NCI-H2029 (cell line): ENCODE results near the gene IL26.
"Not testable (repeated sequence)": the region's sequence is repeated elsewhere in the genome, so short reads cannot be mapped to it uniquely, and the experiment has no call there.

Experiments
- DNase-seq: peaks from one replicate; lab custom pipeline; 2025; lab: John Stamatoyannopoulos, UW

Gene IL26

DNA sequence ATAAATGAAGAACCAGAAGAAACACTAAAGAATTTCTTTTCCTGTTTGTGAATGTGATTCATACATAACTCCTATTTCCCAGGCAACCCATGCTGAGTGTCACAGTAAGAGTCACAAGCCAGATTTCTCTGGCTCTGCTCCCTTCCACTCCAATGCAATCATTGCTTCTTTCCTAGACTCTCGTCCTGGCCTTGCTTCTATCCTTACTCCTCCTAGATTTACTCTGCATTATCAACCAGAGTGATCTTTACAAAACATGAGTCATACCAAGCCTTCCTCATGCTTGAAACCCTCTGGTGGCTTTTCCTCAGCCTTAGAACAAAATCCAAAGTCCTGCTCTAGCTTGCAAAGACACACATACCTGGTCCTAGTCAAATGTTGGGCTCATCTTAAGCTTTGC lies 14.5 kb upstream of the IL26 start:
- DNase-seq: no peak

DNA sequence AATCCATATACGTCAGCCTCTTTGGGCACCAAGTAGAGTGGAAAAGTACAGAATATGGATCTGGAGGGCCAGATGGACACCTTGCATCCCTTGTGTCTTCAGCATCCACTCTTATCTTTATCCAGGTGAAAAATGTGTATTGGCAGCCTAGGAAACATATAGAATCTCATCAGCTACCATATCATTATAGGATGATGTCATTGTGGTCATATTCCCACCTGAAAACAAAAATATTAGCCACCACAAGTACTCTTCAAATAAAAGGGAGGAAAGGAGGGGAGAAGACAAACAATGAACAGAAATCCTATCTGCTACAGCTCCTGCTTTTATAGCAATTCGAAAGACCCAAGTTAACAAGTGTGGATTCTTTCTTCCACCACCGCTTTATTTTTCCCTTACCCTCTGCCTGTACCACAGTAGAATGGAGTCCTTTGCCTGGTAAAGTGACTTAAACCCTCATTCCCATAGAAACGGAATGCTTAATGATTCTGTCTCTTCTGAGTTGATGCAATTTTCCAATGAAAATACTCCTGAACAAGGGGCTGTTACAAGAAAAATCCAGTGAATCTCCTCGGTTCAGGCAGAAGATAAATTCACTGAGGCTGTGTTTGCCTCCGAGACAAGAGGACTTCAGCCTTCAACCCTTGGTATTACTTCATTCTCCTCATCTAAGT lies 13.8 kb upstream of the IL26 start:
- DNase-seq: no peak

- no peak for DNase-seq
Observed at GRCh38 chr12:68237619-68238018, 12.0 kb upstream of the IL26 start.

DNA sequence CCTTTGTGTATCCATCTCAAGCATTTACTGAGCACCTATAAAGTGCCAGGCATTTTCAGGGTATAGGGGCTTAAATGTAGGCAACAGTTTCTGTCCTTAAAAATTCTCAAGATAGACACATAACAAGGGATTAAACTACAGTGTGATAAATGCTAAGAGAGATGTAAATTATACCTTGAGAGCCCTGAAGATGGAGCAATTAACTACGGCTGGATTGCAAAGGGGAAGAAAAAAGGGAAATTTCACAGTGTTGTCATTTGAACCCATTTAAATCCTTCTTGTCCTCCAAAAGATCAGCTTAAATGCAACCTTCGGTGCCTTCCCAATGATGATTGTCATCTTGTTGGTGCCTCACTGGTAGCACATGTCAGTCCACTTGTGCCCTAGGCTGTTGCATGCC lies 11.5 kb upstream of the IL26 start:
- no peak for DNase-seq

GRCh38 chr12:68236421-68237059 lies 10.9 kb upstream of the IL26 start:
- DNase-seq: peak; percentile 17

GRCh38 chr12:68235576-68235975 lies 10.0 kb upstream of the IL26 start:
- no peak for DNase-seq

DNA sequence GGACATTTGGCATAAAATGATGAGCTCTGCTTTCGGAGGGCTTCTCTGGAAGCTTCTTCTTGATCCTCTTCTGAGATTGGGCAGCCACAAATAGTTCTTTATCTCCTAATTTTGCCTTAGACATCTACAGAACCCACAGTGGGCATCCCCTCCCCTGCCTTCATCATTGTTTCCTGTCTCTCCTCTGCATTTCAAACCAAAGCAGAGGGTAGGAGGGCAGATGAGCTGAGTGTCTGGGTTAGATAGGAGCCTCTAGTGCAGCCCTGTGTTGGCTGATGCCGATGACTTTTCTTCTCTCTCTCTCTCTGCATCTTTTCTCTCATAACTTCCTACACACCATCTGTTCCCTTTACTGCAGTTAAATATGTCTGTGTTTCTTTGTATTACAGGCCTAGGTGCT lies 8.5 kb upstream of the IL26 start:
- DNase-seq: no peak

DNA sequence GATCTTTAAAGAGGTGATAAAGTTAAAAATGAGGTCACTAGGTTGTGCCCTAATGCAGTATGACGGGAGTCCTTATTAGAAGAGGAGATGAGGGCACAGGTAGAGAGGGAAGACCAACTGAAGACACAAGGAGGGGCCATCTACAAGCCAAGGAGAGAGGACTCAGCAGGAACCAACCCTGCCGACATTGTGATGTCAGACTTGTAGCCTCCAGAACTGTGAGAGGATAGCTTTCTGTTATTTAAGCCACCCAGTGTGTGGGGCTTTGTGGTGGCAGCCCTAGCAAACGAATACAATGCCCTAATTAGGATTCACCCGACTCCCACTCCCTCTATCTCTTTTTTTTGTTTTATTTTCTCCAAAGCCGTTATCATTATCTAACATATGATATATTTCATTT lies 7.9 kb upstream of the IL26 start:
- DNase-seq: no peak

GRCh38 chr12:68231691-68232090 lies 6.1 kb upstream of the IL26 start:
- no peak for DNase-seq

DNA sequence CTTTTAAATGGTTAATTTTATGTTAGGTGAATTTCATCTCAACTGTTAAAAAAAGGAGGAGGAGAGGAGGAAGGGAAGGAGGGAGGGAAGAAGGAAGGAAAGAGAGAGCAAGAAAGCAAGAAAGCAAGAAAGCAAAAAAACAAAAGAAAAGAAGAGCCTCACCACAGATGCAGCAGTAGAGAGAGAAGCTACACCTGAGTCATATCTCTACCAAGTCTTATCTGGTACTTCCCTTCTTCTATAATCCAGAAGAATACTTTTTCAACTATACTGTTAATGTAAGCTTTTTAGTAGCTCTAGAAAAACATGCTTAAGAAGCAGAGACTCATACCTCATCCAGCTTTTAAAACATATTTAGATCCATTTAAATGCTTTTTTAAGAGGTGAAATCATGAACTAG lies 5.6 kb upstream of the IL26 start:
- no peak for DNase-seq

GRCh38 chr12:68229956-68230355 lies 4.3 kb upstream of the IL26 start:
- no peak for DNase-seq

GRCh38 chr12:68227356-68227755 lies 1.7 kb upstream of the IL26 start:
- no peak for DNase-seq

DNA sequence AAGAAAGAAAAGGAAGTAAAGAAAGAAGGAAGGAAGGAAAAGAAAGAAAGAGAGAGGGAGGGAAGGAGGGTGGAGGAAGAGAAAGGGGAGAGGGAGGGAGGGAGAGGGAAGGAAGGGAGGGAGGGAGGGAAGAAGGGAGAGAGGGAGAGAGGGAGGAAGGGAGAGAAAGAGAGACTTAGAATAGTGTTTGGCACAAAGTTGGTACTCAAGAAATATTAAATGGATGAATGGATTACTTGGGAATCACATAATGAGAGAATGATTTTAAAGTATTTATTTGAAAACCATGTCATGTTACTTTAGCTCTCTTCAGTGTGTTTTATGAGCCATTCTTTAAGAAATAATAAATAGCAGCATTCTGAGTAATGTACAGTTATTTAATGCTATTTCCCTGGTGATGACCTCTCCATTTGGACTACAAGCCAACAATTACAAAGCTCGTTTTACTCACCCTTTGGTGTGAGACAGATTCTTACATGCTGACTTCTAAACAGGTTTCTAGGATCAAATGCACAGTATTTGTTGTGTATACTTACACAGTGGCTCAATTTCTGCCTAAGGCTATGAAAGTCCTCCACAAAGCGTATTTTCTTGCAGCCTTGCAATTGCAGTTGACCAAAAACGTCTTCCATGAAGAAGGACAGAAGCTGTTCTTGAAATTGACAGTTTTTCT lies 861 bp downstream of the IL26 start:
- no peak for DNase-seq

DNA sequence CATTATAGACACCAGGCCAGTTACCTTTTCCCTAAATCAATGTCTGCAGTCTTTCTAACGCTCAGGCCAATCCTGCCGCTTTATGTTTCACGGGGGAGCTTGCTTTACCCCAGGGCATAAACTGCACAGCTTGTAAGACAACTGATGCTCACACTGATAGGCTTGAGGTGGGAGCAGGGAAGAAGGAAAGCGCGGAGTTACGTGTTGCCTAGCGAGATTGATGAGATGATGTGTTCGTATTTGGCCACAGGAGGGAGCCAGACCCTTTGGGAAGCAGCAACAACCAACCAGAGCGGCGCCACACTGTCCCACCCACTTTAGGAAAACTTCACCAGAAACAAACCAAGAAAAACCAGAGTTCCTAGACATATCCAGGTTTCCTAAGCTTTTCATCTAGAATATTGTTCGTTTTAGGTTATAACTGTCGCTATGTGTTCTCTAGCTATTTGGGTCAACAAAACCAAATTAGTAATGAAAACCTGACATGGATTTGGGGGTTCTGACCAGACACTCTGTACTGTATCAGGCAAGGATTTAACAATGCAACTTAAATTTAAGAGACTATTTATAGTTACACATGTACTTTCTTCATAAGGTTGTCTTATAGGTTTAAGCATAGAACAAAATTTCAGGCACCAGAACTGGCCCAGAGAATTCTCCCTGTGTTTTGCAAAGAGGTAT lies 2.4 kb downstream of the IL26 start:
- DNase-seq: peak; percentile 62

GRCh38 chr12:68222326-68222725 lies 3.3 kb downstream of the IL26 start:
- DNase-seq: peak; percentile 22

GRCh38 chr12:68221497-68221896 lies 4.1 kb downstream of the IL26 start:
- DNase-seq: no peak

- DNase-seq: no peak
Observed at GRCh38 chr12:68210875-68211274, 14.7 kb downstream of the IL26 start.

DNA sequence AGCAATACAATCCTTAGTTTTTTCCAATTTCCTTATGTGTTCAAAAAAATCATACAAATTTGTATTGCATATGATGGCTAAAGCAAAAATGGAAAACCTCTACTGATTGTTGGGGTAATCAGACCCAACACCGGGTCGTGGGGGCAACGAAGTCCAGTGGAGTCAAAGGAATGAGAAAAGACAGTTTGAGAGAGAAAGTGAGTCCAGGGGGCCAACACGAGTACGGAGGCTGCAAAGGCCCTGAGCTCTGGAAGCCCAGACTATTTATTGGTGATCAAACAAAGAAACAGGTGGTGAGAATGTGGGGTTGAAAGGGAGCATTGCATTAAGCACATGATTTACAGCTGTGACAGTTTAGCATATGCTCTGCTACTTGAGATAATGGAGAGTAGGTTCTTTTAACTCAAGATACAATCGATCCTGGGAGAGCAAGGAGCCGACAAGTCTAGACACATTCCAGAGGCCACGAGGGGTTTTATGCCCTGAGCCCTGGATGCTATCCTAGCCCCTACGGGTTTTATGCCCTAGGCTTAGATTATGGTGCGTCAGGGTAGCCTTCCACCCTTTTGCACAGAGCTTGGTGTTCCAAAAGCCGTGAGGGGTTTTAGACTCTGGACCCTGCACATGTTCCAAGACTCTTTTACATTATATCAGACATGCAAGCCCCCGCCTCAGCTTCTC lies 16.4 kb downstream of the IL26 start:
- DNase-seq: not testable (repeated sequence)

DNA sequence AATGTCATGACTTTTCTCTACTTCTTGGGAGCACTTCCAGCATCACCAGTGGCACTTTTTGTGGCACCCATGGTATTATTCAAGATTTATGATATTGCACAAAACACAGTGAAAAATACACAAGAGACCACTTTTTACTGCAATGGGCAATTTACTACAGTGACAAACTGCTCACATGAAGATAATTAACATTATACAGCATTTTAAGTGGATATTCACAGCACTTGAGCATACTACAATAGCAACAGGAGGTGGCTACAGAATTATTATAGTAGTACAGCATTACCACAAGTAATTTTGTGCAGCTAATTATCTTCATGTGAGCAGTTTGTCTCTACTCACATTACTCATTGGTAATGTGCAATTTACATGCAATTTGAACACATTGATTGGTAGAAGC lies 18.3 kb downstream of the IL26 start:
- DNase-seq: no peak

DNA sequence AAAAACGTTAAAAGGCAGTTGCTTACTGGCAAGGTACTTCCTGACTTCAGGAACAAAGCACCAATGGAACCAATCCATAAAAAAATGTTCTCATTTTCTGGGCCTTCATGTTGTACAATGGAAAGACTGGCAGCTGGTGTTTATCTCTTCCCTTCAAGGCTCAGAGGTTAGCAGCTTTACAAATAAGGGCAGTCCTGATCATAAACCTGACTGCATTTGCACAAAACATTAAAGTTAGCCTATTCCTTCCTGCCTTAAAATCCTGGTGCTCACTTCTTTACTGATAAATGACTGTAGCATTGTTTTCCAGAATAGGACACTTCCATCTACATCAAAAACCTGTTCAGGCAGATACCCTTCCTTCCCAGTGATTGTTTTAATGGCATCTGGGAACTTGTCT lies 19.2 kb downstream of the IL26 start:
- no peak for DNase-seq

- no peak for DNase-seq
Observed at GRCh38 chr12:68203460-68203875, 22.1 kb downstream of the IL26 start.

- no peak for DNase-seq
Observed at GRCh38 chr12:68200854-68201253, 24.8 kb downstream of the IL26 start.
